GM04503 (cell line): ENCODE data around the gene PRKCD.

Experiments used
- DNase-seq: peaks from one replicate; pipeline ENCODE4 v3.0.0-alpha.2; 2012; ENCODE audit warnings: low read depth

The PRKCD gene

DNA sequence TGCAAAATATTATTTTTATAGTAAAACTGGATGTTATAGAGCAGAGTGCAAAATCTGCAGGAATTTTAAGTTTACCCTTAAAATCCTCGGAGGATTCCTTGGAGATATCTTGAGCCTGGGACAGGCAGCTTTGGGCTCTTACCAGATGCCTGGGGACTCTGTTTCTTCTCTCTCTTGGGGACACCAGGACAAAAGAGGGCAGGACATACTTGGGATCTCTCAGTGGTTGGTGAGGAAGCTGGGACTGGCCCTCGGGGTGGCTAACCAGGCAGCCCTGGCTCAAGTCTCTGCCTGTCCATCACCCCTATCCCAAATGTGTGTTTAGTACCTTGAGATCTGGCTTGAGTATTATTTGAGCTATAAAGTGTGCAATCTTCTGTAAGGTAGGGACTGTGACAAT, 56.2 kb downstream of the PRKCD start:
- DNase-seq: no peak

DNA sequence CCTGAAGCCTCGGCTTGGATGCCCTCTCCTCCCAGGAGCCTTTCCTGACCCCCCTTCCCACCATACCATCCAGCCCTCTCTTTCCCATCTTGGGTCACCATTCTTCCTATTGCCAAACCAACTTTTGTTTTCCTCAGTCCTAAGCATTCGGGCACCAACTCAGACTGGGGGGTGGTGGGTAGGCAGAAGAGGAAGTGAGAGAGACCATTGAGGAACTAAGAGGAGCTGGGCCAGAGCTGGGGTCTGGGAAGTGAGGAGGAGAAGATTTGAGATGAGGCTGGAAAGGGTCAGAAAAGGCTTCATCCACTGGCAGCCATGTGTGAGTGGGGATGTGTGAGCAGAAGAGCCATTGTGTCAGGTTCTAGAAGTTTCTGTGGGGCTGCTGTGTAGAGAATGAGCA, 57.1 kb downstream of the PRKCD start:
- DNase-seq: no peak

DNA sequence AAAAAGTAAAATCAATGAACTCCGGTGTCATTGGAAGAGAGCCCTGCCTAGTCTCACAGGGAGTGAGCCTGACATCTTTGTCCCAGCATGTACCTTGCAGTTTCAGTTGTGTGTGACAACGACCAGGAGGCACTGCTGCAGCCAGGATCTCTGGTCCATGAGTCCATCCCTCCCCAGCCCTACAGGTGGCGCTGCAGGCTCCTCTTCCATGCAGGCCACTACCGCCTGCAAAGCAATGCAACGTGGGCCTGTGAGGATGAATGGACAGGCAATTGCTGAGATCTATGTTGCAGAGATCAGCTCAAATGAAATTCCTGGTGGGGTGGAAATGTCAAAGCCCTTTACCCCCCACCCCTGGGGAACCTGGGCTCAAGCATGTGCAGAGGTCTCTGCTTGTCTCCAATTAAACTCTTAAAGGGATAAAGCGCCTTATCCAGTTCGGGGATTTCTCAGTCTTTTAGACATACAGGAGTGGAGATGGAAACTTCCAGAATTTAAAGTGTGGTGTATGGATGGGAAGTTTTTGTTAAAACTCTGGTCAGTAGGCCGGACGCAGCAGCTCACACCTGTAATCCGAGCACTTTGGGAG, 59.0 kb downstream of the PRKCD start:
- no peak for DNase-seq

DNA sequence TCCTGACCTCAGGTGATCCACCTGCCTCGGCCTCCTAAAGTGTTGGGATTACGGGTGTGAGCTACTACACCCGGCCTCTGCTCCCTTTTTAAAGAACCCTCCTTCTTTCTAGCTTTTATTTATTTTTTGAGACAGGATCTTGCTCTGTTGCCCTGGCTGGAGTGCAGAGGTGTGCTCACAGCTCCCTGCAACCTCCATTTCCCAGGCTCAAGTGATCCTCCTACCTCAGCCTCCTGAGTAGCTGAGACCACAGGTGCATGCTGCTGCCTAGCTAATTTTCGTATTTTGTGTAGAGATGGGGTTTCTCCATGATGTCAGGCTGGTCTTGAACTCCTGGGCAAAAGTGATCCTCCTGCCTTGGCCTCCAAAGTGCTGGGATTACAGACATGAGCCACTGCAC, 60.3 kb downstream of the PRKCD start:
- no peak for DNase-seq

GRCh38 chr3:53221827-53222182, 60.8 kb downstream of the PRKCD start:
- DNase-seq: no peak

- no peak for DNase-seq
Measured at GRCh38 chr3:53222183-53222901, 61.3 kb downstream of the PRKCD start.

- no peak for DNase-seq
Measured at GRCh38 chr3:53223025-53223424, 62.0 kb downstream of the PRKCD start.

DNA sequence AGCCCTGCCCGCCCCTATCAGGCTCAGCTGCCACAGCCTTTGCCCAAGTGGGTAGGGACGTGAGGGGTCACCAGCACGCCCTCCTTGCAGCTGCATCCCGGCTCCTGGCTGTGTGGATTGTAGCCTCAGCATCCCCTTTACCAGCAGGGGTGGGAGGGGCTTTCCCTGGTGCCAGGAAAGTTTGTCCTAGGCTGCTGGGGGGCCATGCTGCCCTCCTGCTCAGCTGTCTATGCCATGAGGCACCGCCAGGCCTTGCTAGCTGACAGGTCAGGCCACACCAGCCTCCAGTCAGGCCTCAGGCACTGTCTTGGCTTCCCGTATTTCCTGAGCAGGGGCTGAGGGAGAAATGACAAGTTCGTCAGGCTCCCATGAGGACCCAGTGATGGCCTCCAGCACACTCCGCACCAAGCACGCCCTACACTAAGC, 62.5 kb downstream of the PRKCD start:
- no peak for DNase-seq

DNA sequence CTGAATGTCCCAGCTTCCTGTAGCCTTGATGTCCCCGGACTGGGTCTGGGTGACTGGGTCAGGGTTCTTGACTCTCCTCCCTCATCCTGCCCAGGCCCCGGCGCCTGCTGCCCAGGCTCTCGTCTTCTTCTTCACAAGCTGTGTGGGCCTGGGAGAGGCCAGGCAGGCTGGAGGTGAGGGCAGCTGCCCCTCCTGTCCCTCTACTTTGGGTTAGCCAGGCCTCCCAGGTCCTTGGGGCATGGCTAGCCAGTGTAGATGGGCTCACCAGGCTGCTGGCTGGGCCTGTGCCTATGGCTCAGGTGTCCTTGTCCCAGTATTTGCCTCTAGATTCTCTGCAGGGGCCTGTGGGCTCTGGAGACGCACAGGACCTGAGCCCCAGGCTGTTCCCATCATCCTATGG, 63.0 kb downstream of the PRKCD start:
- DNase-seq: no peak

- DNase-seq: no peak
Measured at GRCh38 chr3:53224536-53224935, 63.5 kb downstream of the PRKCD start.

GRCh38 chr3:53225181-53225580, 64.2 kb downstream of the PRKCD start:
- no peak for DNase-seq

DNA sequence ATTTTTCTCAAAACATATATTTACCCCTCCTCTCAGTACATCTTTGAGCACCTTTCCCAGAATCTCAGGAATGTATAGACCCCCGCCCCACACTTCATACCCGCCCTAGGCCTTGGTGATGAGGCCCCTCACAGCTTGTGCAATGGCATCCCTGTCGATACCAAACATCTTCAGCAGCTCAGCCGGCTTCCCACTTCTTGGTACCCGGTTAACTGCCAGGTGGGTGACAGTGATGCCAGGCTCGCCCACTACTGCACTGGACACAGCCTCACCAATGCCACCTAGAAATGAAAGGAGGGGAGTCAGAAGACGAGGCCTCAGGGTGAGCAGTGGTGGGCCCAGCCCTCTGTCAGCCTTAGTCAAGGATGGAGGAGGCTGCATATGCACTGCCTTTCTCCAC, 64.6 kb downstream of the PRKCD start:
- no peak for DNase-seq

DNA sequence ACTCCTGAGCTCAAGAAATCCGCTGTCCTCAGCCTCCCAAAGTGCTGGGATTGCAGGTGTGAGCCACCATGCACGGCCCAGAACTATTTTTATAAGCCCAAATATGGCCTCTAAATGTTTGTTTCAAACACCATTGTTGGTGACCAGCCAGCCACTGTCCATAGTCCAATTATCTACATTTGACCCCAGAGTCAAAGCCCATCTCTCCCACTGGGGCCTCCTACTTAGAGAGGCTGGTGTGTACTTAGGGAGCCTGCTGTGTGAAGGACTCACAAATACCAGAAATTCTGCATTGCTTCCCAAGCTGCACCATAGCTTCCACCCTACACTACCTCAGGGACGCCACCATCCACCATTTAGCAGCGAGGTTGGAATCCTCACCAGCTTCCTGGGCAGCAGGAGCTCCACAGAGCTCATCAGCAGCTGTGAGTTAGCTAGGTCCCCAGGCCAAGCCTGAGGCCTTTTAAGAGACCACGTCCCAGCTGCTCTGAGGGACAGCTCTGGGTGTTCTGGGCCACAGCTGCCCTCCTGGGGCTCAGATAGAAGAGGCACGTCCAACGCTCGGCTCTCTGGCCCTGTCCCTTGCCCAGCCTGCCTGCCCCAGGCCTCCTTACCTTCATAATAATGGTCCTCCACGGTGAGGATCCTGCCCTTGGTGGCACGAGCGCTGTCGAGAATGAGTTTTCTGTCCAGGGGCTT, 65.3 kb downstream of the PRKCD start:
- DNase-seq: no peak

GRCh38 chr3:53226841-53227407, 65.9 kb downstream of the PRKCD start:
- DNase-seq: no peak

DNA sequence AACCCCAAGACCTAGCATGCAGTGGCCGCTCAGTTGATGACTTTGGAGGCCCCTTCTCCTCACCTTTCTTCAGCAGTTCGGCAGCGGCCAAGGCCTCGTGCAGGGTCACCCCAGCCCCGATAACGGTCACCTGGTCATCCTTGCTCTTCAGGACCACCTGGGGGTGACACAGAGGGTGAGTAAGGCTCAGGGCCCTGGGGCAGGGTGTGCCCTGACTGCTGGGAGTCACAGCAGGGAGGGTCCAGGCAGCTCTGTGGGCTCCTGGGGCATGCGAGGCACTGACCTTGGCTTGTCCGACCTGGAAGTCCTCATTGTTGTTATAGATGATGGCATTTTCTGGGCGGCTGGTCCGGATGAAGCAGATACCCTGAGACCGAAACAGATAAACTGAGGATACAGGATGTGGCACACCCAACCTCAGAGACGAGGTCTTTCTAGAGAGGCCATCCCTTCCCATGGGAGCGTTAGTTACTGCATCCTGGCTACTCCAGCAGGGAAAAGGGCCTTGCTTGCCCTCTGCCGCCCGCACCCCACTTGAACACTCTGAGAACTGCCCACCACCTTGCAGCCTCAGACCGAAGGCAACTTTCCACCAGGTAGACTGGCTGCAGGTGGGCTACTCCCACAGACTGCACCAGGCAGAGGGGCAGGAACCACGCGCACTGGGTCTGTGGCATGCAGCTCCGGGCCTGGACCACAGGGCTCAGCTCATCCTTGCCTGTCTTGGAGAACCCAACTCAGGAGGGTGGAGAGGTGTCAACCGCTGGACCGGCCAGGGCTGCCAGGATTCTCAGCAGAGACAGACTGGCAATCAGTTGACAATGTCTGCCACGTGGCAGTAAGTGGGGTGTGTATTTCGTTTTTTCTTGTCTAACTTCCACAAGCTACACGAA, 67.2 kb downstream of the PRKCD start:
- no peak for DNase-seq

DNA sequence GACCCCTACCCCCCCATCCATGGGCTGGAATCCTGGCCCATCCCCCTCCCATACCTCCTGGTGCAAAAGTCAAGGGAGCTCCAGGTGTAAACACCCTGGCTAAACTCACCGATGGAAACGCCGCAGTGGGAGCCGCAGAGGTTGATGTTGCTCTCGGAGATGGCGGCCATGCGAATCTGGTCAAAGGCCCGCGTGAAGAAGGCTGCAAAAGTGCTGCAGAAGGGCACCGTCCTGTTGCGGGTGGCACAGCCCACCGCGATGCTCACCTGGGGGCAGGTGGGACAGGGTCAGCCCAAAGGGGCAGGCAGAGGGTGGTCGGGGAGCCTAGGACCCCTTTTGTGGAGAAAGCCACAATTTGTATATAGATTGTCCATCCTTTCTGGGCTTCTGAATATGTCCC, 68.2 kb downstream of the PRKCD start:
- no peak for DNase-seq

- DNase-seq: no peak
Measured at GRCh38 chr3:53229606-53230005, 68.6 kb downstream of the PRKCD start.

DNA sequence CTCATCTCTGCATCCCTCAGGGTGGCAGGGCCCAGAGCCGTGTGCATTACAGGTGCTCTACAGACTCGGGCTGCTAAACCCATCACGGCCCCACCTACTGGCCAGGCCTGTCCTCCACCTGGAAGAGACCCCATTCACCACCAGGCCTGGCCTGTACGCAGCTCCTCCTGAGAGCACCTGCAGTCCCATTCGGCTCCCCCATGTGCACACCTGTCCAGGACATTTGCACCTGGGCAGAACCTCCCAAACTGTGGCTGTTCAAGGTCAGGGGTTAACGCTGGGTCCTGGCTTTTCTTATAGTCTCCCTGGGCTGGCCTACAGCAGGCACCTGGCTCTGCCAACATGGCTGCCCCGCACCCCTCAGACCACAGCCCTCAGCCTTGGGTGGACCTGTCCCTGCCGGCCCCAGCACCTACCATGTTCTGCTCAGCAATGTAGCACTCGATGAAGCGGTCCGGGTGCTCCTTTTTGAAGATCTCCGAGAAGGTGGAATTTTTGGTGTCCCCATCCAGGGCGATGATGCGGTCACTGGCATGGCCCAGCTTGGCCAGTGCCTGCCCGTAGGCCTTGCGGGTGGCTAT, 69.1 kb downstream of the PRKCD start:
- no peak for DNase-seq

DNA sequence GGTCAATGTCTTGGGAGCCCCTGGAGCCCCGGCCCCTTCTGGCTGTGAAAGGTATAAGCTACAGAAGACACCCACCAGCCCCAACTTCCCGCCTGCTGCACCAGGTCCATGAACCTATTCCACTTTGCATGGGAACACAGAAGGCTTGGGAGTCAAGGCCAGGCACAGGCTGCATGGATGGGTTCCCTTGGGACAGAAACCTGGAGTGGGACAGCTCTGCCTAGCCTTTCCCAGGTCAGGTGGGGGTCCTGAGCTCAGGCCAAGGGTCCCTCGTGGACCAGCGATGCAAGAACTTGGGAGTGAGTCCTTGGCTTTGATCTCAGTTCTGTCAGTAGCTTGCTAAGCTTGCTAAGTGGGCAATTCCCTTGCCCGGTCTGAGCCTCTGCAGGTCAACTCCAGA, 69.8 kb downstream of the PRKCD start:
- DNase-seq: no peak

GRCh38 chr3:53231532-53232511, 70.8 kb downstream of the PRKCD start:
- no peak for DNase-seq
